Body of pancreas (tissue), 4 donors: ENCODE results near the gene PEX16.

ENCODE experiments used
- POLR2A ChIP-seq, 3 donors: fragments of 450-650 bp; IDR thresholded peaks; one replicate each; pipeline ENCODE4 v1.6.1; 2016; ENCODE audit warnings: antibody characterized with exemption in 3 of 3, mild to moderate bottlenecking in 2 of 3
- TF ChIP-seq, protein P1 (sequence below), 7 experiments: fragments of 450-650 bp in 4 of 7; fragments of 200-600 bp in 3 of 7; sonication (generic) in 3 of 7; IDR thresholded peaks; one replicate each; pipeline ENCODE4 v1.5.1; 2016 to 2019; ENCODE audit warnings: antibody characterized with exemption in 7 of 7

- no peak for TF ChIP-seq POLR2A (IDR thresholded peaks at IDR 0.05)
- TF ChIP-seq, protein P1, sequence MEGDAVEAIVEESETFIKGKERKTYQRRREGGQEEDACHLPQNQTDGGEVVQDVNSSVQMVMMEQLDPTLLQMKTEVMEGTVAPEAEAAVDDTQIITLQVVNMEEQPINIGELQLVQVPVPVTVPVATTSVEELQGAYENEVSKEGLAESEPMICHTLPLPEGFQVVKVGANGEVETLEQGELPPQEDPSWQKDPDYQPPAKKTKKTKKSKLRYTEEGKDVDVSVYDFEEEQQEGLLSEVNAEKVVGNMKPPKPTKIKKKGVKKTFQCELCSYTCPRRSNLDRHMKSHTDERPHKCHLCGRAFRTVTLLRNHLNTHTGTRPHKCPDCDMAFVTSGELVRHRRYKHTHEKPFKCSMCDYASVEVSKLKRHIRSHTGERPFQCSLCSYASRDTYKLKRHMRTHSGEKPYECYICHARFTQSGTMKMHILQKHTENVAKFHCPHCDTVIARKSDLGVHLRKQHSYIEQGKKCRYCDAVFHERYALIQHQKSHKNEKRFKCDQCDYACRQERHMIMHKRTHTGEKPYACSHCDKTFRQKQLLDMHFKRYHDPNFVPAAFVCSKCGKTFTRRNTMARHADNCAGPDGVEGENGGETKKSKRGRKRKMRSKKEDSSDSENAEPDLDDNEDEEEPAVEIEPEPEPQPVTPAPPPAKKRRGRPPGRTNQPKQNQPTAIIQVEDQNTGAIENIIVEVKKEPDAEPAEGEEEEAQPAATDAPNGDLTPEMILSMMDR (IDR thresholded peaks at IDR 0.05): no peak
These were observed 16.3 kb upstream of the PEX16 start for GRCh38 chr11:45933846-45934579.
